NCI-H69 (cell line): Measurements from ENCODE around the gene INHA.

Source experiments
- DNase-seq: peaks from one replicate; lab custom pipeline; 2025; lab: John Stamatoyannopoulos, UW

INHA gene

DNA sequence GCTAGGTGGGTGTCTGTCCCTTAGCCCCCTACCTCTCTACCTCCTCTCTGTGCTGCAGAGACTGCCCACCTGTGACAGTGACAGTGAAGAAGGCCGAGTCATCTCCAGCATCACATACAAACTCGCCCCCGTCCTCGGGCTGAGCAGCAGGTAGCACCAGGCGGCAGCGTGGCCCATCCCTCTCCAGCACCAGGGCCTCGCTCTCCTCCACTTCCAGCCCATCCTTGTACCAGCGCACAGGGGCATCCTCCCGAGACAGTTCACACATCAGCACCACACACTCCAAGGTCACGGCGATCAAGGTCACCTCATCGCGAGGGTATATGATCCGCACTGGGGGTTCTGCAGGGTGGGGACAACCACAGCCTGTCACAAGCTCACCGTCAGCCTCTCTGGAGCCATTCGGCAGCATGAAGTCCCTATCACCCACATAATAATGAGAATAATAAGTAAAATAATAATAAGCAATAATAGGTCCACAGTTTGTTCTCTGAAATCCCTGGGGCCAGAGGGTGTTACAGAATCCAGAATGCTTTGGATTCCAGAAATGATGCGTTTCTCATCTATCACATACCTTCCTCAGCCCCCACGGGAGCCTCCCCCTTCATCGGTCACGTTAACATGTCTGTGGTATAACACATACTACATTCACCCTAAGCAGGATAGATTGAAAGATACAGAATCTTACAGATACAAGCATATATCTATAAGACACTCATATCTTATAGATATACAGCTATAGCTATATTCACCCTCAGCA, 12.8 kb upstream of the INHA start:
- DNase-seq: no peak

DNA sequence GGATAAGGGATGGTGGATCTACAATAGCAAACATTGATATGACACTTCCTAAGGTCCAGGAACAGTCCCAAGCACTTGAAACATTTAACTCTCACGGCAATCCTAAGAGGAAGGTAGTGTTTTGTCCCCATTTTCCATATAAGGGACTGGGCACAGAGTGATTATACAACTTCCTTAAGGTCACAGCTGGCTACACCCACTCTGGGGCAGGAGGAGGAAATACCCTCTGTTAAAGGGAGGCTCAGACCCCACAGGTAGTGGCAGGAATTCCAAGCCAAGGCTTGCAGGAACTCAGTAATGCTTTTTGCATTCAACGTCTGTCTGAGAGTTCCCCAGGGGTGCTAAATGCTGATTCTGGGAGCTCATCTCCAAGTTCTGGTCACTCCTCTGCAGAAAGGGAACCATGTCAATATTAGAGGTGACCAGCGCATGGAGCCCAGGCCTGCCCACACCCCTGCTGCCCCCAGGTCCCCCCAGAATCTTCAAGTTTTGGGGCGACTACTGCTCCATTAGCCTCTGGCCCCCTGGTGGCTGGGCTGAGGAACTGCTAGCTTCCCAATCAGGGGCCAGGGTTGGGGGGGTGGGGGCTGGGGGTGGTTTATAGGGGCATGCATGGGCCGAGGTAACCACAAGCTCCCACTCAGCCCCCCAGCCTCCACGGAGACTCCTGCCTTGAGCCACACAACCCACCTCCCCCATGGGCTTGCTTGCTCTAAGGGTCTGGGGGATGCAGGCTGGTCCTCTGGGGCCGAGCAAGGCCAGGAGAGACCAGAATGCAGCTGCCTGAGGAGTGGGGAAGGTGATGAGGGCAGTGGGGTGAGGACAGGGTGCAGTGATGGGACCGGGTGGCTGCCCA, 11.8 kb upstream of the INHA start:
- no peak for DNase-seq

DNA sequence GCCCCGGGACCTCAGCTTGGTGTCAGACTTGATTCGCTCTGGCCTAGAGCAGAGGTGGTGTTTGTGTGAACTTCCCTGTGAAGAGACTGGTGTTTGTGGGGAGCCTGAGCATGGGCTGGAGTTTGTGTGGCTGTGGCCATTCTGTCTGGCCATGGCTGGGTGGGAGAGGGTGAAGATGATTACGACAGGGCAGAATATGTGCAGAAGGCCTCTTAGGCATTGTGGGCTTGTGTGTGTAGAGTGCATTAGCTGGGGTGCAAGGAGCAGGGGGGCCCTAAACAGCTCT, 11.3 kb upstream of the INHA start:
- DNase-seq: no peak

DNA sequence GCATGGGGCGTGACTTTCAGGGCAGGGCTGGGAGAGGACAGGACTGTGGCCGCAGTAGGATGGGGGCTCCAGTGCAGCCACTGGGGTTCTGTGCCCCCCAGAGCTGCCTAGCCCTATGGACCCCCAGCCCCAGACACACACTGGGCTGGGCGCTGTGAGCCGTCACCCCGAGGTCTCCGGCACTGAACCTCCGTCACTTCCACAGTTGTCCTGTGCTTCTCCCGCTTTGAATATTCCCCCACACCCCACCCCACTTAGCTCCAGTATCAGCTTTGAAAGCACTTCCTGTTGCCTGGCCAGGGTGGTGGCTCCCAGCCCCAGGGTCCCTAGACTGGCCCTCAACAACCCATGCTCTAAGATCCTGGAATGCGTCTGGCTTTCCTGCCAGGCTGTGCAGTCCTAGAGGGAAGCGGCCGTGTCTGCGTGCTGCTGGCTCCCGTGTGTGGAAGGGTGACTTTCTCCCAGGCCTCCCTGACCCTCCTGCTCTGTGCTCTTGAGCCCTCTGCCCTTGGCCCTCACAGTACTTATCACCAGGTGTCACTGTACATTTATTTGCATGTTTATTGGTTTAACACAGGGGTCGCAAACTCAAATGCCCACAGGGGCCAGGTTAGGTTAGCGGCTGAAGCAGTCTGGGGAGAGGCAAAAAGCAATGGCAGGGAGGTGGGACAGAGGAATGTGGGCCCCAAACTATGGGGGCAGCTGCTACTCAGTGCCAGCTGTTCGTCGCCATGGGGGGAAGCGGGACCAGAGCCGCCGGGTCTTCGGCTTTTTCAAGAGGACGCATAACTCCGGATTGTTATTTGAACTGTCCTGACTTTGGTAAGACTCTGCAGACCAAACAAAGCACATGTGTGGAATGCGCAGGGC, 10.7 kb upstream of the INHA start:
- DNase-seq: no peak

DNA sequence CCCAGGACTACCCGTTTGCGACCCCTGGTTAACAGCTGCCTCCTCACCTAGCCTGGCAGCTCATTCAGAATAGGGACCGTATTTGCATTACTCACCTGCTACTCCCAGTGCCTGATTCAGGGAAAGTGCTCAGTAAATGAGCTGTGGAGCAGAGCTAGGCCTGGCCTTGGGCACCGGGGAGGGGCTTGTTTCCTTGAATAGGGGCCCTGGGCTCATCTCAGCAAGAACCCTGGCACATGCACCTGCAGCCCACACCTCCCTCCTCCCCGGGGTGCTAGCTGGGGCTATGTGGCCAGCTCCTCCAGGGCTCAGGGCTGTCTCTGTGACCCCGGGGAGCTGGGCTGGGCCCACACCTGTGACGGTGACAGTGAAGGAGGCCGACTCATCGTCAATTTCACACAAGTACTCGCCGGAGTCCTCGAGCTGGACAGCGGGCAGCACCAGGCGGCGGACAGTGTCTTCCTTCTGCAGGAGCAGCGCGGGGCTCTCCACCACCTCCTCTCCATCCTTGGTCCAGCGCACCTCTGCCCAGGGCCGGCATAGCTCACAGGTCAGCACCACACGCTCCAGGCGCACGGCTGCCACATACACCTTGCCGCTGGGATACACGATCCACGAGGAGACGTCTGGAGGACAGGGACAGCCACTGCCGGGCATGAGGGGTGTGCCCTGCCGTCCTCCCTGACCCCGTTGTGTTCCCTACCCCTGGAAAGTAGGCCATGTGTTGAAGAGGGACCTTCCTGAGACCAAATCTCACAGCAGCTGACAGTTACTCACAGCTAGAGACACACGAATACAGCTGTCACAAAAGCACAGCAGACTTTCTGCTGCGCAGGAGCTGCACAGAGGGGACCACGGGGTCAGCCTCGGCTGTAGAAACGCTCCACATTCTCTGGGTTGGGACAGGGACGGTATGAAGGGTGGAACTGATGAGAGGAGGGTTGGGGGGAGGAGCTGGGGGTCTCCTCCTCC, 9.8 kb upstream of the INHA start:
- DNase-seq: peak; percentile 4

DNA sequence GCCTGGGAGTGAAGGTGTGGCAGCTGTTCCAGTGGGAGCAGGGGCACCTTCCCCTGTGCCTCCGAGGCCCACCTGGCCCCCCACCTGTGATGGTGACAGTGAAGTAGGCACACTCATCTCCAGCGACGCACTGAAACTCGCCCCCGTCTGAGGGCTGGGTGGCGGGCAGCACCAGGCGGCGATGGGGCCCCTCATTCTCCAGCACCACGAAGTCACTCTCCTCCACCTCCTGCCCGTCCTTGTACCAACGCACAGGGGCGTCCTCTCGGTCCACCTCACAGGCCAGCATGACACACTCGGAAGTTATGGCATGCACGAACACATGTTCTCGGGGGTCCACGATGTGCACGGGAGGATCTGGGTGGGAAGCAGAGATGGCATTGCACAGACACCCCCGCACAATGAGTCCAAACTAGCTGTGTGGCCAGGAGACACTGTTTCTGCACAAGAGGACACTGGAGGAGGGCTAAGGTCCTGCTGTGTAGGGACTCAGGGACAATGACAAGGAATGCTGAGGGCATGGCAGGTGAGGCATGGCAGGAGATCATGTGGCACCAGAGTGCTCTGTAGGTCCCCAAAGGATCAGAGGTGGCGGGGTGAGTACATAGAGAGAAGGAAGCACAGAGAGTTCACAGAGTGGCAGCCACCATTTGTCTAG, 8.7 kb upstream of the INHA start:
- DNase-seq: no peak

DNA sequence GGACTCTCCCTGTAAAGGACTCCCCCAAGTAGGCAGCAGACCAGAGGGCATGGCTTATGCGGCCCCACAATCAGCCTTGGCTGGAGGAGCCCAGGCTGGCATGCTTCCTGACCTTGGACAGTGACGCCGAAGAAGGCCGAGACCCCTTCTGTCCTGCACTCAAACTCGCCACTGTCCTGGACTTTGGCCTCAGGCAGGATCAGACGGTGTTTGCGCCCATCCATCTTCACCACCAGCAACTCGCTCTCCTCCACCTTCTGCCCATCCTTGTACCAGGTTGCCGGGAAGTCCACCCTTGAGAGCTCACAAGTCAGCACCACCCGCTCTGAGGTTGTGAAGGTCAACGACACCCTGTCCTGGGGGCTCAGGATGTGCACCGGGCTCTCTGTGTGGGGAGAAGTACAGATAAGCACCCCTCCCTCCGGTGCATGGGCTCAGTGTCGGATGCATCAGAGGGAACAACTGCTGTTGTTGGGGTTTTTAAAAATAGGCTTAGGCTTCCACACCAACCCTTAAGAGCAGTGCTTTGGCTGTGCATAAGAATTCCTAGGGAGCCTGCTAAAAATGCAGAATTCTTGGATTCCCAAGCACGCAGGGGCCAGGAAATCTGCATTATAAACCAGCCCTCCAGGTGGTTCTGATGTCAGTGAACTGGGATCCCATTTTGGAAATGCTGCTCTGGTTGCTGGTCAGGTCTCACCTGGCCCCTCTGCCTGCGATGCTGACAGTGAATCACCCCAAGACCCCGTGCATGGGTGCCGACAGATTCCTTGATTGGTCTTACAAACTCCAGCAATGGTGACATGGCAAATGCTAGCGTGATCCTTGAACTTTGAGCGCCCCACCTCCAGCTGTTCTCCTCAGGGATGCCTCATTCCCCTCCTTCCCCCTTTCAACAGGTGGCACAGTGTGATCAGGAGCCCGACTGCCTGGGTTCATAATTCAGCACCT, 6.7 kb upstream of the INHA start:
- no peak for DNase-seq

DNA sequence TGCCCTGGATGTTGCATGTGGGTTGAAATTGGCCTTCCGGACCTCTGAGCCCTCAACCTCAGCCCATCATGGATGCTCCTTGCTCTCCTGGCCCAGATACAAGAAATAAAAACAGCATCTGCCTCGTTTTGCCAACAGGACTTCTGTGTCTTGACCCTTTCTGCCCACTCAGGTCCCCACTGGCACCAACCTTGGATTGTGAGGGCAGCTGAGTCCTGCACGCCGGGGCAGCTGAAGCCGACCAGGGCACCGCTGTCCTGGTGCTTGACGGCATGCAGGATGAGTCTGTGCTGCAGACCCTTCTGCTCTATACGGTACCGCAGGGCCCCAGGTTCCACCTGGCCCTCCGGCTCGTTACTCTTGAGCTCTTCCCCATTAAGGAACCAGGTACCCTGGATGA, 5.5 kb upstream of the INHA start:
- DNase-seq: no peak

DNA sequence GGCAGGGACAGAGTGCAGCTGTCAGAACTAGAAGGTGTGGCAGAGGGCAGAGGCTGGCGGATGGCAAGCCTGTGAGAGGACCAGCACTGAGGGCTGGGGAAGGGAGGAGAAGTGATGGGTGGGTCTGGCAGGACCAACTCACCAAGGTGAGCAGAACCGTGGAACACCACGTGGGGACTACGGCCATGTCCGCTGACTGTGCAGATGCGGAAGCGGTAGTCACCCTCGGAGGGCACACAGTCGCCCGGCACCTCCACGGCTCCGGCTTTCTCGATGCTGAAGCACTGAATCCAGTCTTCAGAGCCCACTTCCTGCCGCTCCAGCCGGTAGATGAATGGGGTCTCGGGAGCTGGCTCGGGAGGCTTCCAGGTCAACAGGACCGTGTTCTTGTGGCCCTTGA, 5.0 kb upstream of the INHA start:
- DNase-seq: no peak

DNA sequence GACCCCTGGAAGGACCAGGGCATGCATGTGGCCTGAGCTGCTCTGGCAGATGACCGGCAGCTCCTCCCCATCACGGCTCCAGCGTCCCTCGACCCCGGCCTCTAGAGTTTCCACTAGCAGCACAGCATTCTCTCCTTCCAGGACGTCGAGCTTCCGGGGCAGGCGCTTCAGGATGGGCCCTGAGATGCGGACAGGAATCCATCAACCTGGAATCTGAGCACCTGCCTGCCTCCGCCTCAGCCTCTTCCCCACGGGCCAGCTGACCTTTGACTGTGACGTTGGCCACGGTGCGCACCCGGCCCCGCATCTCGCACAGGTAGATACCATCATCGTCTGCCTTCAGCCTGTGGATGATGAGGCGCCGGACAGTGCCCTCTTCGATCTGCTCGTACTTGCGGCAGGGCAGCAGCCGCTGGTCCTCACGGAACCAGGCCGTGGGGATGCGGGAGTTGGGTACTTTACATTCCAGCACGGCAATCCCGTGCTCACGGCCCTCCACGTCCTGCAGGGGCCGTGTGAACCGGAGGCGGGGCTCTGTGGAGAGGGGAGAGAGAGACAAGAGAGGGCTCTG, 4.2 kb upstream of the INHA start:
- no peak for DNase-seq

DNA sequence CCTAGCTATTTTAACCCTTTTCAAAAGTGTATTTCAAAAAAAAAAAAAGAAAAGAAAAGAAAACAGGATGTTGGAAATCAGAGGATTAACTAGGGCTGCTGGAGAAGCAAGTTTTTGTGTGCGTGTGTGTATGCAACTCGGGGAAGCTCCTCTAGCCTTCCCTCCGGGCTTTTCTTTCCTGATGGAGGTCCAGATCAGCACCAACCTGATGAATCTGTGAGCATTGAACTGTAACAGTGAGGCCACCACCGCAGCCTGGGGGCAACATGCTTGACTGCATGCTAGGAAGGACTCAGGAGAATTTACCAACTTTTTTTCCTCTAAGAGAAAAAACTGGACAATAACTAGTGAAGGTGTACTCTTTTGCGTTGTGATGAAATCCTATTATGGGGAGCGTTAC, 3.1 kb upstream of the INHA start:
- no peak for DNase-seq

DNA sequence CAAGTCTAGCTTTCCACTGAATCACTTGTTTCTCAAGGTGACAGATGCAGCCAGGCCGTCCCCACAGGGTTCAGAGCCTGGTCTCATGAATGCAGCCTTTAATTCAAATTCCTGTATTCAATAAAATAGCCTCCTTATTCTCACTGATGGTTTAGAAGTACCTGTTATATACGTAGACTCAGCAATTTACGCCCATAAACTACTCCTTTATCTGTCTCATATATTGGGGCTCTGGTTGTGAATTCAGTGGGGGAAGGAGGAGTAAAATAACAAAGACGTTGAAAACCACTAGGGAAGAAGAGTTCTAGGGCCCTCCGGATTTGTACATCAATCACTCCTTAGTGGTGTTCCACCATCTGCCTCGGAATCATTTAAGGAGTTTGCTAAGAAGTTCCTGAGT, 2.5 kb upstream of the INHA start:
- DNase-seq: no peak

DNA sequence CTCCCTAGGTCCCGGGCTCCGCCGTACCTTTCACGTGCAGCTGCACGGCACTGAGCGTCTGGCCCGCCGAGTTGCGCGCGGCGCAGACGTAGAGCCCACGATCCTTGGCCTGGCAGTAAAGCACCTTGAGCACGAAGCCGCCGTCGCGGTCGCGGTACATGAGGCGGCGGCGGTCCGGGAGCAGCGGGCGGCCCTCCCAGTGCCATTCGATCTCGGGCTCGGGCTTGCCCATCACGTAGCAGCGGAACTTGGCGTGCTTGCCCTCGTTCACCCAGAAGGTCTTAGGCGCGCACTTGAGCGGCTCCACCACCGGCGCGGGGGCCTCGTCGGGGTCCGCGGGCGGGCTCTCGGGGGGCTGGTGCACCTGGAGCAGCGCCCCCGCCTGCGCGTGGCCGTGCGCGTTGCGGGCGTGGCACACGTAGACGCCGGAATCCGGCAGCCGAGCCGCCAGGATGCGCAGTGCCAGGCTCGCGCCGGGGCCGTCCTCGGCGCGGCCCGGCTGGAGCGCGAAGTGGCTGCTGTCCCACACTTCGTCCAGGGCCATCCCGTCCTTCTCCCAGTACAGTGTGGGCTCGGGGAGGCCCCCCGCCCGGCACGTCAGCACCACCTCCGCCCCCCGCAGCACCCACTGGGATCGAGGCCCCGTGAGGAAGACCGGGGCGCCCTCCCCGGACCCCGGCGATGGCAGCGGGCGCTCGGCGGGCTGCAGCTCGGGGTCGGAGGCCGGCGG, 1.8 kb upstream of the INHA start:
- peak; percentile 33 for DNase-seq

DNA sequence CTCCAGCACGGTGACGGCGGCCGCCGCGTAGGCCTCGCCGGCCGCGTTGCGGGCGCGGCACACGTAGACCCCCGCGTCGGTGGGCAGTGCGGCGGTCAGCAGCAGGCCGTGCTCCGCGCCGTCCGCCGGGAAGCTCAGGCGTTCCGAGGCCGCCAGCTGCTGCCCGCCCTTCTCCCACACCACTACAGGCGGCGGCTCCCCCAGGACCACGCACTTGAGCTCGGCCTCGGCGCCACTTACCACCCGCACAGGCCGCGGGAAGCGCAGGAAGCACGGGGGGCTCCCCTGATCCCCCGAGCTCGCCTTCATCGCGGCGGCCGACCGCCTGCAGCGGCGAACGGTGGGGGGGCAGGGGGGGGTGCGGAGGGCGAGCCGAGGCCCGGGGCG, 1.2 kb upstream of the INHA start:
- DNase-seq: peak; percentile 33

DNA sequence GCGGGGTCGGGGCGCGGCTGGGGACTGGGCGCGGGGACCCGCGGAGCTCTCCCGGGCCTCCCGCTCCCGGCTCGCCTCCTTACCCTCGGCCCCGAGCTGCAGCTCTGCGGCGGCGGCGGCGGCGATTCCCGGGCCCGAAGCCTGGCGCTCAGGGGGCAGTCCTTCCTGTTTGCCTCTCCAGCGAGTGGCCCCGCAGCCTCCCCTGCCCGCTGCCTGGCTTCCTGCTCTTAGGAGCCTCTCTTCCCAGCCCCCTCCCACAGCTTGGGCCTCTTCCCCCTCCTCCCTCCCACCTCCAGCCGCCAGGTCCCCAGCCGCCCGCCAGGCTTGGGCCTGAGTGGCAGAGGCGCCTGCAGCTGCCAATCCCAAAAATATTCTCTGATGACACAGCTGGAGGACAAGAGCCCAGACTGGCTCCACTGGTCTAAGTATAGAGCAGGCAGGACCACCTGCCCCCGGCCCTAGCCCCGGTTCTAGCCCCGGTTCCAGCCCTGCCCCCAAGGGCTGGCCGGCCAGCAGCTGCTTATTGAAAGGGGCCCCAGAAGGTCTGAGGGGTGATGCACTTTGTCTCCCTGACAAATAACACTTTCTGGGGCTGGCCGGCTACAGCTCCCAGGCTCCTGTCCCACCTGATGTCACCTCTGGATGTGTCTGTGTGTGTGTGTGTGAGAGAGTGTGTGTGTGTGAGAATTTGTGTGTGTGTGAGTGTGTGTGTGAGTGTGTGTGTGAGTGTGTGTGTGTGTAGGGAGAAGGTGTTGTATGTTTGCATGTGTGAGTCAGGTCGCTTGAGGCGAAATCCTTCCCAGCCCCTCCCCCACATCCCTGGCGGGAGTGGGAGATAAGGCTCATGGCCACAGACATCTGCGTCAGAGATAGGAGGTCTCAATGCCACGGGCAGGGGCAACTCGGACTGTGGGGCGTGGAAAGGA, 536 bp upstream of the INHA start, which contains the start of gene OBSL1:
Gene OBSL1 (minus strand): TSS at position 229 of the 926 bp plus-strand sequence. CDS start 307 bp downstream, outside the sequence.
- DNase-seq: peak; percentile 82

DNA sequence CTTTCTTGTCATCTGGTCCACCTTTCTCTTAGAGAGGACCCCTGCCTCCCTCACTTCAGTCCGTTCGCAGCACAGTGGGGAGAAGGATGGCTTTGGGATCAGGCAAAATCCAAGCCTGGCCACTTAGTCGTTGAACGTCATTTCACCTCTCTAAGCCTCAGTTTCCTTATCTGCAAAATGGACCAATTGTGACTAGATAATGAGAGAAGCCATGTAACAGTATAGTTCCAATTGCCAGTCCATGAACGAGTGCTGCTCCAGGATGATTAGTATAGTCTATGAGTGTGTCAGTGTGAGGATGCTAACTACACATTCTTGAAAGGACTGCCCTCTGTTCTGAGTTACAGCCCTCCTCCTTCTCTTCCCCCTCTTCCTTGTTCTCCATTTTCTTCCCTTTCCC, 1.1 kb downstream of the INHA start:
- DNase-seq: no peak

DNA sequence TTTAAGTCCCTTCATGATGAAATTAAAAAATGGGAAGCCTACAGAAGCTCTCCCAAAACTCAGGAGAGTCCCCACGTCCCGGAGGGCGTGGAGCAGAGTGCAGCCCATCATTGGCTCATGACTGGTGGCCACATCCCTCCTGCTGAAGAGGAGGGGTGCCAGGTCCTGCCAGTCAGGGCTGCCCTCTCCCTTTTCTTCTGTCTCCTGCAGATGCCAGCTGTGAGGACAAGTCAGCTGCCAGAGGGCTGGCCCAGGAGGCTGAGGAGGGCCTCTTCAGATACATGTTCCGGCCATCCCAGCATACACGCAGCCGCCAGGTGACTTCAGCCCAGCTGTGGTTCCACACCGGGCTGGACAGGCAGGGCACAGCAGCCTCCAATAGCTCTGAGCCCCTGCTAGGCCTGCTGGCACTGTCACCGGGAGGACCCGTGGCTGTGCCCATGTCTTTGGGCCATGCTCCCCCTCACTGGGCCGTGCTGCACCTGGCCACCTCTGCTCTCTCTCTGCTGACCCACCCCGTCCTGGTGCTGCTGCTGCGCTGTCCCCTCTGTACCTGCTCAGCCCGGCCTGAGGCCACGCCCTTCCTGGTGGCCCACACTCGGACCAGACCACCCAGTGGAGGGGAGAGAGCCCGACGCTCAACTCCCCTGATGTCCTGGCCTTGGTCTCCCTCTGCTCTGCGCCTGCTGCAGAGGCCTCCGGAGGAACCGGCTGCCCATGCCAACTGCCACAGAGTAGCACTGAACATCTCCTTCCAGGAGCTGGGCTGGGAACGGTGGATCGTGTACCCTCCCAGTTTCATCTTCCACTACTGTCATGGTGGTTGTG, 2.6 kb downstream of the INHA start:
- DNase-seq: no peak
